Activated CD8-positive, alpha-beta memory T cell treated with anti-CD3 and anti-CD28 coated beads, Interleukin-2, amount 50 U/mL, for 1 hour (primary cell): ENCODE data around the gene COX17.
"Not testable (repeated sequence)": the region's sequence is repeated elsewhere in the genome, so short reads cannot be mapped to it uniquely, and the experiment has no call there.

Experiments used
- DNase-seq: peaks from one replicate; pipeline ENCODE4 v3.0.0-alpha.2; 2020; ENCODE audit errors: extremely low read depth

The COX17 gene

GRCh38 chr3:119676771-119677640 lies at the start of gene COX17:
Gene COX17 (minus strand): TSS chr3:119677406. CDS start chr3:119677310, 96 bp downstream.
- DNase-seq: peak; percentile 96

- no peak for DNase-seq
These were observed 49.7 kb upstream of the COX17 start for GRCh38 chr3:119726909-119727308.

DNA sequence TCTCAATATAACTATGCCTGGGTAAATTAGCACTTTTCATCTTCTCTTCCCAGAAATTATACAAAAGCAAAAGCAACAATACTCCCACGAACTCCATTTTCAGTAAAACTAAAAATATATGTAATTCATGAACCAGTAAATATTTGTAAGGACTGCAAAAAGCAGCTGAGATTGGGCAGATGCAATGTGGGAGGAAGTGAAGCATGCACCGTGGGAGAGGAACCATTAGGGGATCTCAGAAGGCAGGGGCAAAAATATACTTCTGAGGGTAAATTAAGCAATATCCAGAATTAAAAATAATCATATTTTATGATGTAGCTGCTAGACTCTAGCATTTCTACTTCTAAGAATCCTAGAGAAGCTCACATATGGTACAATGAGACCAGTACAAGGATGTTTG lies 45.8 kb upstream of the COX17 start:
- no peak for DNase-seq

- no peak for DNase-seq
These were observed 40.3 kb upstream of the COX17 start for GRCh38 chr3:119717520-119717919.

DNA sequence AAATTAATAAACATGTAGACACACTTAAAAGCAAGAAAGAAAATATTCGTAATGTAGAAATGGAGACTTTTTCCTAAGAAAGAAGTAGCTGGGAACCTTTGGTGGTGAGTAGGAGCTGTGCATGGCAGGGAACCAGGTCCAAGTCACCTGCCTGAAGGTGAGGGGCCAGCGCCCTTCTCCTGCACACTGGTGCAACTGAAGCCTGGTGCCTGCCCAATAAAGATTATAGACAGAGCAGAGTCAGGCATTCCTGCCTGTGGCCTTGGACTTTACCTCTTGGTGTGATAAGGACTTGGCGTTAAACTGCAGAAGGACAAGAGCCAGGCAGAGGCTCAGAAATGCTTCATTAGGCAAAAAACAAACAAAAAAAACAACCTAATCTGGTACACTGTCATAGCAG lies 39.8 kb upstream of the COX17 start:
- no peak for DNase-seq

DNA sequence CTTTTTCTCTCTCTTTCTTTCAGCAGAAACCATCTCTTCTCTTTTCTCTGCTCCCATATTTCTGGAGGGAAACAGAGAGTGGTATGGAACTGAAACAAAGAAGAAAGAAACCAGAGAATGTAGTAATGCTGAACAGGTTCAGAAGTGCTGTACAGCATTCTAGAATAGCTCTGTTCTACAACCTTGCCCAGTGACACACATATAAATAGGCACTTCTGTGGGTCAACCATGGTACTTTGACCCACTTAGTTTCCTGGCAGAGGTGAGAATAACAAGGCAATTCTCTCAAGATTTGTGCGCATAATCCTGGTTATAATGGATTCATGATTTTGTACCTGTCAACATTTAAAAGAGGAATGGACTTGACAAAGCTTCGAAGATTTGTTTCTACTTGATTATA lies 37.9 kb upstream of the COX17 start:
- no peak for DNase-seq

DNA sequence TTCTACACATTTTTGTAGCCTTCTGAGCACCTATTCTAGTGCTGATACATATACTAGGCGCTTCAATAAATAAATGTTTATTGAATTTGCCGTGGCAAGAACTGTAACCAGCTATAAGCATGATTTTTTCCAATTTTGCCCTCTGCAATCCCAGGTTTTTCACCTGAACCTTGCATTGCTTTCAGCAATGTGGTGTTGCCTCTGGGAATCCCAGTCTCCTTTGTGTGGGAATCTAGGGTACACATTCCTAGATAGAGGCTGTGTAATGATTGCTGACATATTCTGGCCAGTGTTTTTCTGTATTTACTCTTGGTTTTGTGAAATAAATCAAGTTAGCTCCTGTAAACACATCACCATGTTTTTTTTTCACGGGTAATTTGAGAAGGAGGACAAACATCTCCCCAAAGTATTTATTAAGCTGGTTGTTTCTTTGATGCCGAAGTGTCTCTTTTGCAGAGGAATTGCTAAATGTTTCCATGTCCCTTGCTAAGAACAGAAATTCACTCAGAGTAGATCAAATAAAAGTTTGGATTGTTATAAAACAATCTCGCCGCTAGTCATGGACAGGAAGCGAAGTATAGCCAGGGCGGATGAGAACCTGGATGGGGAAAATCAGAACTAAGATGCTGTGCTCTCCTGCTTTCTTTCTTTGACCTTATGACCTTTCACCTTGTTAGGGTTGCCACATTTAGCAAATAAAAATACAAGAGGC lies 26.8 kb upstream of the COX17 start:
- no peak for DNase-seq

GRCh38 chr3:119702530-119703527 lies 25.6 kb upstream of the COX17 start, which contains the start of gene CFAP91:
Gene CFAP91 (plus strand): TSS chr3:119703022. CDS start chr3:119703099, 77 bp downstream.
- peak; percentile 47 for DNase-seq

DNA sequence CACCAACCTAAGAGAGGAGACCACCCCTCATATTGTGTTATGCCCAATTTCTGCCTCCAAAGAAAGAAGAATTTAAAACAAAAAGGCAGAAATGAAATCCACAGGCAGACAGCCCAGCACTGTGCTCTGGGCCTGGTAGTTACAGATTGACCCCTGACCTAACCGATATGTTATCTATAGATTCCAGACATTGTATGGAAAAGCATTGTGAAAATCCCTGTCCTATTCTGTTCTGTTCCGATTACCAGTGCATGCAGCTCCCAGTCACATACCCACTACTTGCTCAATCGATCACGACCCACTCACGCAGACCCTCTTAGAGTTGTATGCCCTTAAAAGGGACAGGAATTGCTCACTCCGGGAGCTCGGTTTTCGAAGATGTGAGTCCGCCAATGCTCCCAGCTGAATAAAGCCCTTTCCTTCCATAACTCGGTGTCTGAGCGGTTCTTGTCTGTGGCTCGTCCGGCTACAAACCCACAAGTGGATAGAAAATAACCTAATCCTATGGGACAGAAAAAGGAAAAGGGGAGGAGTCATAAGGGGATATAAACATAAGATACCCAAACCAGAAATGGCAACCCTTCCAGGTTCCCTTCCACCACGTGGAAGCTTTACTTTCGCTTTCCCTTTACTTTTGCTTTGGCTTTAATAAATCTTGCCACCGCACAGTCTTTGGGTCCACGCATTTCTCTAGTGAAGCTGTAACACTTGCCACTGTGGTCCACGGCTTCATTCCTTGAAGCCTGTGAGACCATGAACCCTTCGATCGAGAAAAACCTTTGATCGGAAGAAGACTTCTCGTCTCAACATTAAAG lies 23.9 kb upstream of the COX17 start:
- DNase-seq: no peak

DNA sequence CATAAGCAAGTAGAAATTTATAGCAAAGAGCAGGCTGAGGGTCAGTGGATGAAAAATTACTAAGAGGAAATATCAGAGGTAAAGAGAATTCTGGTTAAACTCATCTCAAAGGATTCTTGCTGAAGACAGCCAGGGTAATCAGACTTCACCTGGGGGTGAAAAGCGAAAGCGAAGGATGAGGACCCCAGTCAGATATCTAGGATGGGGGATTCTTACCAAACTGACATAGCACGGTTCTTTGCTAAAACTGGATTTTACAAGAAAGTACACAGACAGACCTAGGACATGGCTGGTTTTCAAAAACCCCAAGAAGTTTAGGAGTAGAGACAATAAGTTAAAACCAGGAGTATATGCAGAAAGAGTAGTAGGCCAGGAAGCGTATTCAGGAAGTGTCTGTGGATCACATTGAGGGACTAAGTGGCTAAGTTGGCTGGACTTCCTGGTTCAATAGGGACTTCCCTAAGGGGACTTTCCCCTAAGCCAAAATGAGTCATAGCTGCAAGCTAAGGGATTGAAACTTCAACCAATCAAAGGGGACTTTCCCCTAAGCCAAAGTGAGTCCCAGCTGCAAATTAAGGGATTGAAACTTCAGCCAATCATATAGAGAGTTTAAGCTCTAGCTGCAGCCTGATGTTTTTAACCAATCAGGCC lies 23.2 kb upstream of the COX17 start:
- no peak for DNase-seq

- DNase-seq: no peak
These were observed 20.2 kb upstream of the COX17 start for GRCh38 chr3:119697394-119697793.

DNA sequence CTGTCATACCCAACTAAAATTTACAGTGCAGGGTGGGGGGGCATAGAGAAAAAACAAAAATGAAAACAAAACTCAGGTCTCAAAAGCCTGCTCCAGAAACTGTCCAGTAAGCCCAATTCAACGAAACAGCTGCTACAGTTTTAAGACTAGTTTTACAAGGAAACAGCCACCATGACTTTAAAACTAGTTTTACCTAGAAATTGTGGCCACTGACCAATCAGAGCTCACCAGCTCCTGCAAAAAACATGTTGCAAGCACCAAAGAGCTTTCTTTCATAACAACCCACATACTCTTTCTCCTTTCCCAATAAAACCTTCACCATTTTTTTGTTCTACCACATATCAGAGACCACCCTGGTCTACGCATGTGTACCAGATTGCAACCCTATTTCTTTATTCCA lies 18.3 kb upstream of the COX17 start:
- no peak for DNase-seq

- no peak for DNase-seq
These were observed 12.9 kb upstream of the COX17 start for GRCh38 chr3:119690043-119690656.

DNA sequence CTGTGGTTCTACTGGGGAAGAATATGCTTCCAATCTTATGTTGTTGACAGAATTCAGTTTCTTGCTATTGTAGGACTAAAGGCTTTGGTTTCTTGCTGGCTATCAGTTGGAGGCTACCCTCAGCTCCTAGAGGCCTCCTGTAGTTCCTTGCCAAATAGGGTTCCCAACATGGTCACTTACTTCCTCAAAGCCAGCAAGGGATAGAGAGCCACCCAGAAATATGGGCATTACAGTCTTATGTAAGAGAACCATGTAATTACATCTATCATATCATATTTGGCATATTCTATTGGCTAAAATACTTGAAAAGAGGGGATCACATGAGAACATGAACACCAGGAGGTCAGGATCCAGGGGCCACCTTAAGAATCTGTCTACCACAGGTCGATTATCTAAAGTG lies 6.2 kb upstream of the COX17 start:
- no peak for DNase-seq

DNA sequence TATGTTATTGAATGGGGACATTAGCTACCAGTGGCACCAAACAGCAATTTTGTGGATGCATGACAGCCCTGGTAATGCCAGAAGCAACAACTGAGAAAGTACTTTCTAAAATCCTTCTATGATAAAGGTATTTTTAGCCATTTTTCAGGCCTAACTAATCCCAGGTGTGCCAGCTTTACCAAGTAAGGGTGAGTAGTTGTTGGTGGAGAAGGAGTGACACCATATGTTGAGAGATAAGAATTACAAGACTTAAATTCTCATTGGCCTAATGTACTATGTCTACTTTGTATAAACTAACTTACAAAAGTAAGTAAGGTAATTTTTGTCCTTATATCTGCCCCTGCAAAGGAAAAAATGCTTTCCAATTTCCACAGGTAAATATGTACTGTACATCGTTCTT lies 4.1 kb upstream of the COX17 start:
- DNase-seq: no peak

DNA sequence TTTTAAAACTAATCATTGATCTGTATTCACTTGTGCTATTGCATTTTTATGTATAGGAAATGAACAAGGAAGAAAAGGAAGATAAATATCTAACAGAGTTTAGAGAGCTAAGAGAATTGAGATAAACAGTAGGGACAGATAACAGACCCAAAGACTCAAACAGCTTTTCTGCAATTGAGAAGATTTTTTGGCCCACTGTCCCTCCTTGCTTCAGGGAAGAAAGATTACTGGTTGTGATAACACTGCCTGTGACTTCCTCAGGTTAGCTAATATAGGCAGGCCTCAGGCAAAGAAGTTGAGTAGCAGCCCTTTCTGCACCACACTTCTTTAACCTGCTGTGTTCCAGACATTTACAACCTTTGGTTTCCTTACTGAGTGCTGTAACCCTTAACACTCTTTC lies 2.7 kb upstream of the COX17 start:
- DNase-seq: no peak

- not testable (repeated sequence) for DNase-seq
These were observed 1.0 kb upstream of the COX17 start for GRCh38 chr3:119678209-119678608.

GRCh38 chr3:119677641-119677934 lies 382 bp upstream of the COX17 start:
- no peak for DNase-seq

DNA sequence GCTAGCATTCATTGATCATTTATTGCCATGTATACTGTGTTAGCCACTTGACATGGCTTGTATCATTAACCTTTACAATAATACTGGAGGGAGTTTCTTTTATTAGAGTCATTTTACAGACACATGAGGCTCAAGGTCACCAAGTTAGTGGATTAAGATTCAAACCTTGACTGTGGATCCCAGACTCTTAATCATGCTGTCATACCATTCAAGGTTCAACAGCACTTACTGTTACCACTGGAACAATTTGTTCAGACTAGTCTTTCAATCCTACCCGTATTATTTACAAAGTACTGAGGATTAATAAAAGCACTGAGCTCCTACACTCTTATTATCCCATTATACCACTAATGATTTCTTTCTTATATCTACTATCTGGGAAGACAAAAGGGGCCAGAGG lies 1.2 kb downstream of the COX17 start:
- no peak for DNase-seq

GRCh38 chr3:119675188-119675874 lies 1.9 kb downstream of the COX17 start:
- DNase-seq: no peak
